ENCODE measurements around the gene HIVEP2.

Gene HIVEP2

GRCh38 chr6:142752348-142752747 is 192.6 kb downstream of the HIVEP2 start:
- Histone ChIP-seq H3K27me3 (ENCODE audit: insufficient read depth, poor library complexity, severe bottlenecking) (no peaks in the 10 kb centered on the region), H3K27ac (replicated peaks) (no peak overlapping the region), H3K4me3 (replicated peaks; ENCODE audit: insufficient read depth, low read length) (no peak overlapping the region)
- DNase-seq (ENCODE audit: low read depth in 1 of 2, low spot score in 1 of 2): no peak
- TF ChIP-seq REST (IDR thresholded peaks at IDR 0.05; ENCODE audit: insufficient replicate concordance, low read depth): no peak
- TF ChIP-seq CTCF (IDR thresholded peaks at IDR 0.05; ENCODE audit: insufficient read depth, low read length): no peak
- no peak for TF ChIP-seq GABPA (IDR thresholded peaks at IDR 0.05; ENCODE audit: low read depth)
- TF ChIP-seq POLR2AphosphoS5 (IDR thresholded peaks at IDR 0.05; ENCODE audit: low read depth): no peak
- TF ChIP-seq SPI1 (IDR thresholded peaks at IDR 0.05; ENCODE audit: borderline replicate concordance, low read depth): no peak

- no peak for TF ChIP-seq POLR2AphosphoS5 (IDR thresholded peaks at IDR 0.05; ENCODE audit: low read depth)
- TF ChIP-seq SPI1 (IDR thresholded peaks at IDR 0.05; ENCODE audit: borderline replicate concordance, low read depth): no peak
- TF ChIP-seq REST (IDR thresholded peaks at IDR 0.05; ENCODE audit: insufficient replicate concordance, low read depth): no peak
- no peak for TF ChIP-seq CTCF (IDR thresholded peaks at IDR 0.05; ENCODE audit: insufficient read depth, low read length)
- no peak for TF ChIP-seq GABPA (IDR thresholded peaks at IDR 0.05; ENCODE audit: low read depth)
- no peak overlapping the region for H3K4me3 ChIP-seq (replicated peaks; ENCODE audit: insufficient read depth, low read length)
- DNase-seq (ENCODE audit: low read depth in 1 of 2, low spot score in 1 of 2): no peak
- H3K27ac ChIP-seq (replicated peaks): no peak overlapping the region
- no peaks in the 10 kb centered on the region for H3K27me3 ChIP-seq (ENCODE audit: insufficient read depth, poor library complexity, severe bottlenecking)
Measured at GRCh38 chr6:142751452-142751851, 193.5 kb downstream of the HIVEP2 start.

- no peaks in the 10 kb centered on the region for H3K27me3 ChIP-seq (ENCODE audit: insufficient read depth, poor library complexity, severe bottlenecking)
- DNase-seq (ENCODE audit: low read depth in 1 of 2, low spot score in 1 of 2): no peak
- TF ChIP-seq CTCF (IDR thresholded peaks at IDR 0.05; ENCODE audit: insufficient read depth, low read length) (no peak), REST (IDR thresholded peaks at IDR 0.05; ENCODE audit: insufficient replicate concordance, low read depth) (no peak), SPI1 (IDR thresholded peaks at IDR 0.05; ENCODE audit: borderline replicate concordance, low read depth) (no peak), GABPA (IDR thresholded peaks at IDR 0.05; ENCODE audit: low read depth) (no peak)
- no peak overlapping the region for H3K4me3 ChIP-seq (replicated peaks; ENCODE audit: insufficient read depth, low read length)
- no peak overlapping the region for H3K27ac ChIP-seq (replicated peaks)
Measured at GRCh38 chr6:142750998-142751397, 194.0 kb downstream of the HIVEP2 start.

All from HL-60 (cell line).